GM18508 (cell line): ENCODE measurements around the gene TMOD2.
A peak's percentile ranks its signal among the peaks of the same experiment; 100 is the strongest.

ENCODE experiments used
- ATAC-seq: cut with Tn5 transposase; IDR thresholded peaks from one replicate; pipeline ENCODE4 v1.9.1; 2021; ENCODE audit warnings: moderate number of reproducible peaks; ENCODE audit not compliant: insufficient read depth, unreplicated experiment

TMOD2 gene

DNA sequence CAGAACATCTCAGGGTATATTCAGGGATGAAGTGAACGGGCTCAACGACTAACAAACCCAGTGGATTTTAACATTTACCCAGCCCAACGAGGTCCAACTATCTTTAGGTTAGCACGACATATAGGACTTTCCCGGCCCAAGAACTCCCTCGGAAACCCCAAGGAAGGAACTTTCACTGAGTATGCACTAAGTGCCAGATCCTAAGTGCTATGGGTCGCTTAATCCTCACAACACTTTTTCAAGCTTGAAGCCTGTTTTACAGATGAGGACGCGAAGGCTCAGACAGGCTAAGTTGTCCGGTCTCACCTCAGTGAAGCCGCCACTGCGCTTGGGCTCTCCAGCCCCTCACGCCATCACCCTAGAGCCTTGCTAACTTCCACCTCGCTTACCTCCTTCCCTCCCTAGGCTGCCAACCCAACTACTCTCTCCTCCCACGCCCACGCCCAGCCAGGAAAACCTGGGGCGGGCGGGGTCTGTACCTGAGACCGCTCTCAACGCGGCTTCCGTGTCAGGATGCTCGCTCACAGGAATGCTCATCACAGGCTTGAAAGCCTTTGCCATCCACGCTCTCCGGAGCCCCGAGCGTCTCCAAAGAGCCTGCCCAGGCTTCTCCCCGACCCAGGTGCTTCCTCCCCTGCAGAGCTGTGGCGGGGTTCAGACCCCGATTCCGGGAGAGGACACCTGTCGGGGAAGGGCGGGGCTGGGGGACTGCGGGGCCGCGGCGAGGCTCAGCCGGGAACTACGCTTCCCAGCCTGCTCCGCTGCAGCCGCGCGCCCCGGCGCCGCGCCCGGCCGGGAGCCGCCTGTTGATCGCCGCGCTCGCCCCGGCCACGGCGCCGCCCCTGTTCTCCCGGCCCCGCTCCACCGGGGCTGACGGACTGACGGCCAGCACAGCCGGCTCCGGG lies at the start of gene TMOD2:
Gene TMOD2 (plus strand): TSS at position 806 of the 905 bp plus-strand sequence. CDS start 14,845 bp downstream, outside the sequence.
- ATAC-seq: no peak

DNA sequence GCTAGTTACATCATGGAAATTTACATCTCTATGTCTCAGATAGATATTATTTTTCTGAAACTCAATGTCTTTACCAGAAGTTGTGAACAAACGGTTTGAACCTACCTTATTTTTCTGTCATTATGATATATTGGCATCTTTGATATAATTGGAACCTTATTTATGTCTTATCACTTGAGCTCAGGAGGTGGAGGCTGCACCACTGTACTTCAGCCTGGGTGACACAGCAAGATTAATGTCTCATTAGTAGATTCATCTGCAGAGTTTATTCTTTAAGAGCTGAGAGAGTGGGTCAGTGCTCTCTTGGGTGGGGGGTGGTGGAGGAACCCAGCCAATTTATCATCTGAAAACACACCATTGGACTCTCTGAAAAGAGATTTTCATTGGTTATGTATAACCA lies 48.7 kb upstream of the TMOD2 start:
- ATAC-seq: no peak

DNA sequence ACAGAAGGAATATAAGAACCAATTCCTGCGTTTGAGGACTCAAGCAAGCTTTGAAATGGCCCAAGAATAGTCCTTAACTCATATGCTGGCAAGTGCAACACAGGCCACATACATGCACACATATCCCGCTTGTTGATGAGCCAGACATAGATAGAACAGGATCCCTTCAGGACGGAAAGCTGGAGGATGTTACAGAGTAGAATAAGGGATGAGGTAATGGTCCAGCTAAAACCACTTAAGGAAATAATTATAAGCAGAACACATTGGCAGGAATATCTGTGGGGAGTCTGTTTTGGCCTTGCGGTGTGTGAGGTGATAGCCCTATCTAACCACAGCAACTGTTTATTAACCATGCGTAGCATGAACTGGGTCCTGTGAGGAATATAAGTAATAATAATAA lies 45.1 kb upstream of the TMOD2 start:
- no peak for ATAC-seq

DNA sequence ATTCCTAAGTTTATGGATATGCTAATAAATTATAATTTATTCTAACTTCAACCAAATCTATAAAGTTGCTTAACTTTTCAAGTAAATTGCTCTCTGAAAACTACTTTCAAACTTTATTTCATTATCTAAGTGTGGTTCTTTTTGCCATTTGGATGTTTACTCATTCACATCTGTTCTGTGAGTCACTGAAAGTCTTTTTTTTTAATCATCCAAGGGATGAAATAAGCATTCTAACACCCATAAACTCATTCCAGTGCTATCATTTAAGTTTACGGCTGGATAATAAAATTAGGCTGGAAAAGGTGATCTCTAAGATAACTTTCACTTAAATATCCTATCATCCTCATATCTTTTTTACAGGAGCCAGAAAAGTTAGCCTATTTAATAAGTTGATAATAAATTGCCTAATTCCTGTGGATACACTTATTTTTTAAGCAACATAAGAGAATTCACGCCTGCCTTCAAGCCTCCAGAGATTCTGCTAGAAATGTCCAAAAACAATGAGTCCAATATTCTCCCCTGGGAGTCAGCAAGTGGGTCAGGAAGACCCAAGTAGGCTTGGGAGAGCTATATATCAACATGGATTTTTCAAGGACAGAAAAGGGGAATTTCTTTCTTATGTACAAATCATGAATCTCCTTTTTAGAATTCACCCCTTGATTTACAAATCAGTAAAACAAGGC lies 44.3 kb upstream of the TMOD2 start:
- ATAC-seq: no peak

DNA sequence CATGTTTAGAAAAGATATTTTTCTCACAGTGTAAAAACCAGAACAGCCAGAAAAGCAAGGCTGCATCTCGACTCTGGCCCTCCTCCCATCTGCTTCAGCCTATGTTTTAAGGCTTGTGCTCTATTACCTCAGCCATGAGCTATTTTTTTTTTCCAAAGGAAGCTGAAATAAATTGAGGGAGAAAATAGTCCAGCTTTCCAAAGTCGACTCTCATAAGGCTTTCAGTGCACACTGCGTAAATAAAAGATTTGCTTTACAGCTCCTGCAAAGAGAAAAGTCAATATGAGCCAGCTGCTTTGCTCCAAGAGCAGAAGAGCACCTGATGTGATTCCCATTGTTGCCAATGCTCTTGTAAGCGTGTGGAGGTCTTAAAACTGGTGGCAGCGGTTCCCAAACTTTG lies 43.4 kb upstream of the TMOD2 start:
- no peak for ATAC-seq

DNA sequence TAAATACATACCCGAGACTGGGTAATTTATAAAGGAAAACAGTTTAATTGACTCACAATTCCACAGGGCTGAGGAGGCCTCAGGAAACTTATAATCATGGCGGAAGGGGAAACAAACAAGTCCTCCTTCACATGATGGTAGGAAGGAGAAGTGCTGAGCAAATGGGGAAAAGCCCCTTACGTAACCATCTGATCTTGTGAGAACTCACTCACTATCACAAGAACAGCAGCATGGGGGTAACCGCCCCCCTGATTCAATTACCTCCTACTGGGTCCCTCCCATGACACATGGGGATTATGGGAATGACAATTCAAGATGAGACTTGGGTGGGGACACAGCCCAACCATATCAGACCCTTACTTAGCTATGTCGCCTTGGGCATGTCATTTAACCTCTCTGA lies 42.4 kb upstream of the TMOD2 start:
- ATAC-seq: no peak

GRCh38 chr15:51714162-51714561 lies 37.2 kb upstream of the TMOD2 start:
- no peak for ATAC-seq

GRCh38 chr15:51714911-51715310 lies 36.5 kb upstream of the TMOD2 start:
- no peak for ATAC-seq

GRCh38 chr15:51718219-51718618 lies 33.2 kb upstream of the TMOD2 start:
- ATAC-seq: no peak

DNA sequence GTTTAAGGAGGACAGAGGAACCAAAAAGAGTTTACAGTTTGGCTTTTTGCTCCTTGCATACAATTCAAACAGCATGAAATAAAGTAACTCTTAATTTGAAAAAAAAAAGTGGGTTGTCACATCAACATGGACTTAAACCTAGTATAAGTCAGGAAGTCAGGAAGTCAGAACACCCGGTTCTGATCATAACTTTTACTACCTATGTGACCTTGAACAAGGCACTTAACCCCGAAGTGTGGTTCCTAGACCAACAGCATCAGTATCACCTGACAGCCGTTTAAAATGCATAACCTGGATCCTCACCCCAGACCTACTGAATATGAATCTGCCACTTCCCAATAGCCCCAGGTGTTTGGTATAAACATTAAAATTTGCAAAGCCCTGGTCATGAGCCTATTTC lies 32.7 kb upstream of the TMOD2 start:
- ATAC-seq: no peak

- ATAC-seq: no peak
Observed at GRCh38 chr15:51720201-51720995, 31.0 kb upstream of the TMOD2 start.

- ATAC-seq: no peak
Observed at GRCh38 chr15:51721199-51721960, 30.0 kb upstream of the TMOD2 start.

- ATAC-seq: no peak
Observed at GRCh38 chr15:51724199-51724598, 27.2 kb upstream of the TMOD2 start.

- no peak for ATAC-seq
Observed at GRCh38 chr15:51724673-51725072, 26.7 kb upstream of the TMOD2 start.

DNA sequence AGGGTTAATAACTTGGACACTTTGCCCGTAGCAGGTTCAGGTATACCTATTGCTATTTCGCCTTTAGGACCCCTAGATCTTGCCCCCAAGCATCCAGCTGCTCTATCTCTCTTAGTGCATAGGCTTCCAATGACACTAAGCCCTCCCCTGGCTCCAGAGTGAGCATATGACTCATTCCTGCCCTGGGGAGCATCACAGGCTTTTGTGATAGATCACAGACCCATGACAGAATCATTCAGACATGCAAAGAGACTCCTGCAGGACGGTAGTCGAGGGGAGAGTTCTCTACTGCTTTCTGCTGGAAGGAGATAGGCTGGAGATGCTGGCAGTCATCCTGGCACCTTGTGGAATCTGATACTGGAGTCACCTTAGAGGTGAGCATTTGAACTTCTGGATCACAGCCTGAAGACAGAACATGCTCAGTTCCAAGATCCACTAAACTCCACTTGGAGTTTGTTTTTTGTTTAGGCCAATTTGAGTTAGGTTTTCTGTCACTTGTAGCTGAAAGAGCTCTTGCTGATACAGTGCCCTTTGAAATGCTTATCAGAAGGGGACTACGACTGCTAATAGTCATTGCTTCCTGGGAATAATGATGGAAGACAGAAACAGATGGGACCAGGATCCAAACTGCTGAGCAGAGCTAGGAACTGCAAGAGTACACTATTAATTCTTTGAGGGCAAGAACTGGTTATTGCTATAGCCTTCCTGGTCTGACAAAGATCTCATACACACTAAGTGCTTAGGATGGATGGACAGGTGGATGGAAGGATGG lies 24.9 kb upstream of the TMOD2 start:
- ATAC-seq: peak; percentile 76

- no peak for ATAC-seq
Observed at GRCh38 chr15:51727141-51727897, 24.1 kb upstream of the TMOD2 start.

DNA sequence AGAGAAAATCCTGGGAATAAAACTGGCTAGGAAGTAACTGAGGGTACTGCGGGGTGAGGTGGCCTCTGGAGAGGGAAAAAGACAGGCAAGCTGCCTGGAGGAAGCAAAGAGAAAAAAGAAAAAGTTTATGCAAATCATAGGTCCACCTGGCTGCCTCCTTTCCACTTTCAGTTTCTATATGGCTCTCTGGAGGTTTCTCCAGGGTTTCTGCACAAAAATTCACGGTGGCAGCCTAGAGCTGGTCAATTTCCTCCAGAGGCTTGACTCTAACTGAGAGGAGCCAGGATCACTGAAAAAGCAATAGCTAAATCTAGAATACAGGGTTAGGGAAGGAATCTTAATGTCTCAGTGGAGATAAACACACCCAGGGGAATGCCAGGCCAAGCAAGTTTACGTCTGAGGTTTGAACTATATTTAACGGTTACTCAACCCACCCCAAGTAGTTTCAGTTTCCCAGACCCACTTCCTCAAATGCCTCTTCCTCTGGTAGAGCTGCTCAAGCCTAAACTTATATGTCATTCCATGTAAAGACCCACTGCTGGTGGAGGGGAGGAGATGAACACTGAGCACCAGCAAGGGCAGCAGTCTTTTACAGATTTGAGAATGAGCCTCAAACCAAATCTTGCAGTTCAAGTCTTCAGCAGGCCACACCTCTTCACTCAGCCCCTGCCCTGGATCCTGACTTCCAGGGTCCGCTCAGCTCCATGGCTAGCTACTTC lies 19.7 kb upstream of the TMOD2 start:
- peak; percentile 51 for ATAC-seq

DNA sequence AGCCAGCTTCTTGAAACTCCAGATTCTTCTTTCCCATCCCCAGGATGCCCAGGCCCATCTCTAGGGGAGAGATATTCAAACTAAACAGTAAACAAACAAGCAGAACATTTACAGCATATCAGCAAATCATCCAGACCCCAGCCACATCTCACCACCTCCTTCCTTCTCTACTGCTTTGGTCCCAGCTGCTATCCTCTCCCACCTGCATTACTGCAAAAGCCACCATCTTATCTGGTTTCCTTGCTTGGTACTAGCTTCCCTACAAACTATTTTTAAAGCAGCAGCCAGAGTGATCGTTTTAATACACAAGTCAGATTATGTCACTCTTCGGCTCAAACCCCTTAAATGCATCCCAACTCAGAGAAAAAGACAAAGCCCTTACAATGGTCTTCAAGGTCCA lies 18.8 kb upstream of the TMOD2 start:
- ATAC-seq: no peak
